ENCODE data around the gene RAMACL.
"Not testable (repeated sequence)": the region's sequence is repeated elsewhere in the genome, so short reads cannot be mapped to it uniquely, and the experiment has no call there.

RAMACL gene

DNA sequence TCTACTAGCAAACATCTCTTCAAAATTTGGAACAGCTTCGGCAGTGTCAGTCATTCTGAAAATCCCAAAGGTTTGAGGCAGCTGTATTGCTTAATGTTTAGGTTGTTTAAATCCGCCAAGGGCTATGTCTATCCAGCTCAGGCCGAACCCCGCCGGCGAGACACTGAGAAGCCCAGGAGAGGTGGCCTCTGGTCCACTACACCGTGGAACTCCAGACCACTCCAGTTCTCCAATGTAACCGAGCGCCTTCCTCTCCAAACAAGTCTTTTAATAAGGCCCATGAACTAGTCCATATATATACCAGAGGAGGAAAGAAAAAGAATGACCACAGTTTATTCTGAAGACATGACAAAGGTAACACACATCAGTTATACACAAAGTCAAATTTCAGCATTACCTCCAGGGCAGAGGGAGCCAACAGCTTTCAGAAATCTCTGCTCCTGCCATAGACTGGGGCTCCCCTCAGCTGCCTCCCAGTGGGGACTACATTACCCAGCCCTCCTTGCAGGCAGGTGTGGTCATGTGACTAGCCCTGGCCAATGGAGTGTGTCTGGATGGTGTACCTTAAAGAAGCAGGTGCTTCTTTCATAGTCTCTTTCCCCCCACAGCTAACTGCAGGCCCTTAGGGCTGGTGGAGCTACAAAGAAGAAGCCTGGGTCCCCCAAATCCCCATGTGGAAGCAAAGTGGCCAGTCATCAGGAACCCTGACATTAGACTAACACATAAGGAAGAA lies at the start of gene RAMACL:
TSS of gene RAMACL (minus strand) at position 255 of the 733 bp plus-strand sequence. CDS start at position 54, 201 bp downstream.
- DNase-seq = no peak

DNA sequence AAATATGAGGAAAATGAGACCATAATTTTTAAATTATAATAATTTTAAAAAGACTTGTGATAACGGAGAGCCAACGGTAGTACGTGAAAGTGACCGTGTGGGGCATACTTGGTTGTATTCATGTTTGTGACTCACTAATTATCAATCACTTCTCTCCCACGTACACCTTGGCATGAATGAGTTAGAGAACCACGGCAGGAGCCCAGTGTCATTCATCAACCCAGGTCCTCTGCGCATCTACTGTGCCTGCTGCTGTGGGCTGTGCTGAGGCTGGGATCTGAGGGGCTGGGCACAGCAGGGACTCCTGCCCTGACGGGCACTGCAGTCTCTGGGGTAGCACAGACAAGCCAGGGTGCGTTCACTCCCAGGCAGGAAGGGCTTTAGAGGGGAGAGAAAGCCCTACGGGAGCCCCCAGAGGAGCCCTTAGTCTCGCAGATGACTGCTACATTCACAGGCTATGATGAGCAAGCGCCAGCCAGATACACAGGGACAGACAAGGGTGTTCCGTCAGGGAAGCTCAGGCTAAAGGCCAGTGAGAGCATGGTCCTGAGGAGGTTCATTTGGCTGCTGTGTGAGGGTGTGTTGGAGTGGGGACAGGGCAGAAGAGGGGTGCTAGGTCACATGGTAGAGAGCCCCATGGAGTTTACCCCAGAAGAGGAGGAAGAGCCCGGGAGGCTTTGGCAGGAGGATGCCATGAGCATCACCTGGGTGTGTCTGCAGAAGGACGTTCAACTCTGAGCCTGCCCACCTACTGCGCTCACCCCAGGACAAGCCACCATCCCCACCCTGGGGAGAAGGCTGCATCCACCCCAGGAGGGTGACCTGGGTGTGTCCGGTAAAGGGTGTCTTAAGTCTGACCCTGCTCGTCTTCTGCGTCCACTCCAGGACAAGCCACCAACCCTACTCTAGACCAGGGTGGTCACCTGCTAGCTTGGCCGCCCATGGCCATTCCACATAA lies 48.8 kb upstream of the RAMACL start:
- DNase-seq = no peak

DNA sequence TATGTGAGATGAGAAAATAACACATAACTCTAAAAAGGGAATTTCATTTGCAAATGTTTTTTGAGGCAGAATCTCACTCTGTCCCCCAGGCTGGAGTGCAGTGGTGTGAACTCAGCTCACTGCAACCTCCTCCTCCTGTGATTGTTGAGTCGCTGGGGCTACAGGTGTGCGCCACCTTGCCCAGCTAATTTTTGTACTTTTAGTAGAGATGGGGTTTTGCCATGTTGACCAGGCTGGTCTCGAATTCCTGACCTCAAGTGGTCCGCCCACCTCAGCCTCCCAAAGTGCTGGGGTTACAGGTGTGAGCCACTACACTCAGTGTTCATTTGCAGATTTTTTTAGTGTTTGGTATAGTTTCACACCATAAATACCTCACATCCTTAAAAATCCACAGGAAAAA lies 48.1 kb upstream of the RAMACL start:
- not testable (repeated sequence) for DNase-seq

- no peak for DNase-seq
These were observed 47.5 kb upstream of the RAMACL start for GRCh38 chr6:166633732-166634535.

DNA sequence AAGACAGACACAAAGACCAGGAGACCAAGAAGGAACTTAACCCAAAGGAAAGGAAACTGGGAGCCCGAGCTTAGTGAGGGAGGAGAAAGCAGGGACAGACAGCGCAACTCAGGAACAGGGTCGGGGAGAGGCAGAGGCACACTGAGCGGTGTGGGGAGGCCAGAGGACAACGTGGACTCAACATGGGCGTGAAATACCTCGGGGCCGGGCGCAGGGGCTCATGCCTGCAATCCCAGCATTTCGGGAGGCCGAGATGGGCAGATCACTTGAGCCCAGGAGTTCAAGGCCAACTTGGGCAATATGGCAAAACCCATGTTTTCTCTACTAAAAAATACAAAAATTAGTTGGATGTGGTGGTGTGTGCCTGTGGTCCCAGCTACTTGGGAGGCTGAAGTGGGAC lies 46.3 kb upstream of the RAMACL start:
- DNase-seq = no peak

GRCh38 chr6:166630462-166630861 lies 44.0 kb upstream of the RAMACL start:
- DNase-seq = no peak

DNA sequence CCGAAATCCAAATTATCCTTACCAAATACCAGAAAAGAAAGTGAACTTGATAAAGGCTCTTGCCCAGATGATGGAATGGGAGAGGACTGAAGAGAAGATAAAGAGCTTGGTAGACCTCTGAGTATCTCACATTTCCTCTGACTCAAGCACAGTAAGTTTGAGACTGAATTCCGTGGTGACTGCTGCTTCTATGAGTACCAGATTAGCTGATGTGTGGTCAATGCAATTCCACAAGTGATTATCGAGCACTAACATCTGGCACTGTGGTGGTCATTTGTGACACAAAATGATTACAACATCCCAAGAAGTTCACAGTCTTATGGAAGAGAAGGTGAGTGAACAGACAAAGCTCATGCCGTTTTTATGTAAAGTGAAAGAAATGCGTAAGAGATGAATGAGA lies 43.1 kb upstream of the RAMACL start:
- no peak for DNase-seq

GRCh38 chr6:166627875-166628801 lies 41.7 kb upstream of the RAMACL start:
- no peak for DNase-seq

DNA sequence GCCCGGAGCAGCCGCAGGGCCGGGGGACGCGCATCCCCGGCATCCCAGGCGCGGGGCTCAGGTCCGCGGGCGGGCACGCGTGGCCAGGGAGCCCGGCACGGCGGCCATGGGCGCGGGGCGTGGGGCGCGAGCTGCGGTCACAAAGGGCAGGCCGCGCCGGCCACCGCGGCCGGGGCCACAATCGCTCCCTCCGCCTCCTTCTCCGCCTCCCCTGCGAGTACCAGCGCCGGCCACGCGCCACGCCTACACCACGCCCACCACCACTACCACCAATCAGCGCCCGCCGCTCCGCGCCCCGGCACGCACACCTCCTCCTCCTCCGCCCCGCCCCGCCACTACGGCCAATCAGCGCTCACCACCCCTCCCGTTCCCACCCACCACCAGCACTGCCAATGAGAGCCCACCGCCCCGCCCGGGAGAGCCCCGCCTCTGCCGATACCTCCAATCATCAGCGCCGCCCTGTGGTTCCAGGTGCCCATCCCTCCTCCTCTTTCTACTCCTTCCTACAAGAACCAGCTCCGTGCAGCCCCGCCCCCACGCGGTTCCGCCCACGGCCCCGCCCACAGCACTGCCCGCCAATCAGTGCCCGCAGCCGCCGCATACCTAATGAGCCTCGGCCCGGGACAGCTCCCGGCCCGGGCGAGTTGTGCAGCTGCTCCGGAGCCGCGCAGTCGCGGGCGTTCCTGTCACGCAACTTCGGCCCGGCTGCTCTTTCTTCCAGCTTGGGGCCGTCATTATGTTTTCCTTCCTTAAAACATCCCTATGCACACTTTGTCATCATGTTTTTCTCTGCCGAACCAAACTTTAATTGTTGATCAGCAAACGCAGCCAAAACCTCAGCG lies 40.8 kb upstream of the RAMACL start, which contains the start of gene RPS6KA2:
TSS of gene RPS6KA2 (minus strand) at position 219 of the 842 bp plus-strand sequence. CDS start 232 bp downstream, outside the sequence.
- DNase-seq = peak; percentile 100

DNA sequence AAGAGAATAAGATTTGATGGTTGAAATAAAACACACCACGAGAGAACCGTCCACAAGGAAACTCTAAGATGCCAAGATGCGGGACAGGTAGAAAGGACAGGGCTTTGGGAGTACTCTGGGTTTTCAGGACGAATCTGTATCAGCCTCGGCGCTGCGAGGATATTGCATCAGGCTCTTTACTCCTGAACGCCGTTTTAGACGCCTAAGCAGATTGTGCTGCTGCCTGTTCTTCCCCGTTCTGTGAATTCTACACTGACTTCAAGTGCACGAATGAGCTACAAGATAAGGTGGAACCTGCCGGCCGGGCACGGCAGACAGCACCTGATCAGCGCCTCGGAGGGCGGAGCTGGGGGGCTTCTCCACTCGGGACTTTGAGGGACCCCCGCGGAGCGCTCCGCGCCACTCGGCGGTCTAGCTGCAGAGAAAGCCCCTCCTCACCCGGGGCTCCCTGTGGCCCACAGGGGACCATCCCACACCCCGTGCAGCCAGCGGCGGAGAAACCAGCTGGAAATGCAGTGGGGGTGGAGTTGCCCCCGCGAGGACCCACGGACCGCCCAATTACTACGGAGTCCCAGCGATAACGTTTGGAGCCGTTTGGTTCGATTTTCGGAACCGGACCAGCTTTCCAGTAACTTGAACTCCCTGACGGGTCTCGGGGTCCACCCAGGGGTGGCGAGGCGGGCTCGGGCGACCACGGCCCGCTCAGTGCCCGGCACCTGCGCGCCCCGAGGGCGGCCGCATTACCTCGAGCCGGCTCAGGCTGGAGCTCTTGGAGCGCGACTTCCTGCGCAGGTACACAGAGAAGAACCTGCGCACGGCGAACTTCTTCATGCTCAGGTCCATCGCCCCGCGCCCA lies 39.9 kb upstream of the RAMACL start:
- DNase-seq = peak; percentile 65

DNA sequence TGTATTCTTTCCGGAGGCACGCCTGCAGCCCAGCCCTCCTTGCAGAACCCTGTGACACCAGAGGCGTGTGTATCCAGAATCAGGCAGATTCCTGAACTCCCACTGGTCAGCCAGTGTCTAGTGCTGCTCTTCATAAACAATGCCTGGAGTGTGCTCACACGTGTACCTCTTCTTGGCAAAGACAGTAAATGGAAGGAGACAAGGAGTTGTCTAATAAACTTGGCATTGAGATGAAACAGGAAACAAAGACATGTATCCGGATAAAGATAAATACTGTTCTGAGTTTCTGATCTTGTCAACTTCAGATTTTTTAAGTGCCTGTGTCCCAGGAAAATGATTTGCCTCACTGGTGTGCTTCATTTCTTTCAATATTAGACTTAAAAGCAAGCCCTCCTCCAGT lies 38.9 kb upstream of the RAMACL start:
- no peak for DNase-seq

- no peak for DNase-seq
These were observed 37.8 kb upstream of the RAMACL start for GRCh38 chr6:166624275-166624674.

DNA sequence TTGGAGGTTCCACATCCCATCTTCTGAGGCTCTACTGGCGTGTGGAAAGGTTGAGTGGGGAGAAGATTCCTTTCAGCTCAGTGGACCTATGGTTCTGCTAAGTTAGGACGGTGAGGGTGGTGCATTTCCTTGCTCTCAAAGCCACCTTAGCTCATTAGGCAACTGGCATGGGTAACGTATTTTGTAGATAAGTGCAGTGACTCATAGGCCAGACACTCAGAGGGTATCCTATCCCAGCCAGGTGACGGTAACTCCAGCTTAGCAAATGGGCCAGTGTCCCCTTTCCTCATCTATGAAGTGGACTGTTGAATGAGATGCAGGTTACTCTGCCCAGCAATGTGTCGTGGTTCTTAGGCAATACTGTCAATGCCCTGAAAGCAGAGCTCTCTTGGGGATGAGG lies 36.8 kb upstream of the RAMACL start:
- no peak for DNase-seq

DNA sequence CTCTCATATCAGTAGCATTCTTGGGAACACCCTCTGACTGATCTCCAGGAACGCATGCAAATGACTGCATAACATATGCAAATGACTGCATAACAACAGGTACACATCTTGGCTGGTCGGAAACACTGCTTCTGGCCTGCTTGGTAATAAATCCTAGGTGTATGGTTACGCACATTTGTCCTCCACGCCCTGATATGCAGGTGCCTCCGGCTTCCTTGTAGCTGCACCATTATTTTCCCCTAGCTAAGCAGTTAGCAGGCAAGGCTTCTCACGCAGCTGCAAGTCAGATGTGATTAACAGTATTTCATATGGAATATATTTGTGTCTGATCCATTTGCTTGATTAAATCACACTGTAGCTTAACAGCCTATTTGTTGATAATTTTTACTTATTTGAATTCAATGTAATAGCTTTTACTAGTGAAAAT lies 34.6 kb upstream of the RAMACL start:
- no peak for DNase-seq

DNA sequence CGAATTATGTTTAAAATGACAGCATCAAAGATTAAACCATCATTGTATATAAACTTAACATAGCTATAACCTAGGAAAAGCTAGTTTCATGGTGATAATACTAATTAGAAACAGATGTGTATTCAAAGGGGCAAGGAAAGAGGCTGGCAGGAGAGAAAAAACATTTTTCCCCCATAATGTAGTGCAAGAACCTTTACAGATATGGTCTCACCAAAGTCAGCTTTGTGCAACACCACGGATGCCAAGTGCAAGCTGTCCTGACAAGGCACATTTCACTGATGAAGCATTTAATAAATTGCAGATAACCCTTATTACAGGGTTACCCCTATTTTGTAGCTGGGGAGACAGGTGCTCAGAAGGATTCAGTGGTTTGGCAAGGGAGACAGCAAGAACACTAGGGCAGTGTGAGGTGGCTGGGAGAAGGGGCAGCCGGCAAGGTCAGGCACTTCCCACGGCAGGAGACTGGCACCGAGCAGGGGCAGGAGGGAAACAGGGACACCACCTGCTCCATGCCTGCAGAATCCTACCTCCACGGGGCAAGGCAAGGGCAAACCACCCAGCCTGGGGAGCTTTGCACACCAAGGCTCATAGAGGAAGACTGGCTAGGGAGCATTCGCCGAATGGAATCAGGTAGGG lies 34.1 kb upstream of the RAMACL start:
- DNase-seq = no peak

- peak; percentile 66 for DNase-seq
These were observed 33.4 kb upstream of the RAMACL start for GRCh38 chr6:166619912-166620311.

DNA sequence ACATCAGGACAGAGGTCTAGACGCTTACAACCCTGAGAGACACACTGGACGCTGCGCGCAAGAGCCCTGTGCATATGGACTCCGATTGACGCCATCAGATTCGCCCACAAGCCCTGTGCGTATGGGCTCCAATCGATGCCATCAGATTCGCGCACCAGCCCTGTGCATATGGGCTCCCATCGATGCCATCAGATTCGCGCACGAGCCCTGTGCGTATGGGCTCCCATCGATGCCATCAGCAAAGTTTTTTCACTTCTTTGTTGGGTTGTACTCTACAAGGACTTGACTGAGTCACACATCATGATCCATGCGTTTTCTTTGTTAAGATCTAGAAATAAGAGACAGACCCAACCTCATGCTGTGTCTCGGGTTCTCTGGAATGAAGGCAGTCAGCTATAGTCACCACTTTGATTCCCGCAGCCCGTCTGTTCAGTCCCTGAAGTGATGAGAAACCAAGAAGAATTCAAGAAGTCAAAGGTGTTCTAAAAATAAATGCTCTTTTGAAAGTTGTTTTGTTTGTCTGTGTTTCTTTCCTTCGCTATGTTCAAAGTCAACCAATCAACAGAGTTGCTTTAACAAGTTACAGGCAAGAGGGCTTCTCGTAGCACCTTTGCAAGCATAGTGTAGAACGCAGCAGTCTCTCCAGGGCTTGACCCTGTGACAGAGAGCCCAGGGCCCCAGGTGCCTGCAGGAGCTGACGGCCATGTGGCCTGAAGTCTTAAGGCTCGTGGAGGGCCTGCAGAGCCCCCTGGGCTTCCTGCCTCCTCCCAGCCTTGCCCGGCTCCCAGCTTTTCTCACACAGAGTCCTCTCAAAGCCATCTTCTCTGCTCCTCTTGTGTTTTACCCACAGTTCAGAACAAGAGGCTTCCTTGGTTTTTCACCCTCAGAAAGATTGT lies 32.6 kb upstream of the RAMACL start:
- no peak for DNase-seq

GRCh38 chr6:166618251-166618650 lies 31.8 kb upstream of the RAMACL start:
- DNase-seq = no peak
